ENCODE results near the gene WASF3.

Gene WASF3

GRCh38 chr13:26680123-26680450 lies 122.6 kb downstream of the WASF3 start:
- no peaks in the 10 kb centered on the region for H3K79me2 ChIP-seq (ENCODE audit: insufficient read depth, low read length)
- no peaks in the 10 kb centered on the region for H3K4me1 ChIP-seq (ENCODE audit: insufficient read depth, low read length)
- H3K9me3 ChIP-seq (ENCODE audit: insufficient read depth, low read length, severe bottlenecking), result no peaks in the 10 kb centered on the region
- H3K4me3 ChIP-seq (ENCODE audit: low read depth in 1 of 2, low read length in 2 of 2), result no peak overlapping the region
- H3K9ac ChIP-seq (ENCODE audit: low read depth, low read length), result no peak overlapping the region
- TF ChIP-seq CTCF (IDR thresholded peaks at IDR 0.05; ENCODE audit: borderline replicate concordance, extremely low read depth, low read length, poor library complexity, severe bottlenecking) (no peak), EZH2 (IDR thresholded peaks at IDR 0.05; ENCODE audit: borderline replicate concordance, low read depth, low read length, severe bottlenecking) (no peak)
- ATAC-seq (ENCODE audit: insufficient read depth, low read depth) (no peak), DNase-seq (no peak)
- H2AFZ ChIP-seq (ENCODE audit: low read depth, low read length), result no peak overlapping the region
- H3K4me2 ChIP-seq (ENCODE audit: insufficient read depth, low read length), result no peak overlapping the region
- no peaks in the 10 kb centered on the region for H3K36me3 ChIP-seq (ENCODE audit: insufficient read depth, low read length)
- H3K27ac ChIP-seq (ENCODE audit: low read length), result no peak overlapping the region
- H3K27me3 ChIP-seq (ENCODE audit: insufficient read depth, low read length, poor library complexity), result peaks cover 5% of the 10 kb centered on the region
- H4K20me1 ChIP-seq (ENCODE audit: insufficient read depth, low read length), result no peaks in the 10 kb centered on the region

GRCh38 chr13:26680572-26680971 lies 123.1 kb downstream of the WASF3 start:
- H2AFZ ChIP-seq (ENCODE audit: low read depth, low read length), result no peak overlapping the region
- no peak for TF ChIP-seq EZH2 (IDR thresholded peaks at IDR 0.05; ENCODE audit: borderline replicate concordance, low read depth, low read length, severe bottlenecking)
- no peak for TF ChIP-seq CTCF (IDR thresholded peaks at IDR 0.05; ENCODE audit: borderline replicate concordance, extremely low read depth, low read length, poor library complexity, severe bottlenecking)
- H3K27me3 ChIP-seq (ENCODE audit: insufficient read depth, low read length, poor library complexity), result peaks cover 7% of the 10 kb centered on the region
- no peak for DNase-seq
- H3K4me2 ChIP-seq (ENCODE audit: insufficient read depth, low read length), result no peak overlapping the region
- H3K36me3 ChIP-seq (ENCODE audit: insufficient read depth, low read length), result no peaks in the 10 kb centered on the region
- H3K27ac ChIP-seq (ENCODE audit: low read length), result no peak overlapping the region
- no peaks in the 10 kb centered on the region for H3K79me2 ChIP-seq (ENCODE audit: insufficient read depth, low read length)
- H3K4me3 ChIP-seq (ENCODE audit: low read depth in 1 of 2, low read length in 2 of 2), result no peak overlapping the region
- H4K20me1 ChIP-seq (ENCODE audit: insufficient read depth, low read length), result no peaks in the 10 kb centered on the region
- no peak overlapping the region for H3K9ac ChIP-seq (ENCODE audit: low read depth, low read length)
- no peak for ATAC-seq (ENCODE audit: insufficient read depth, low read depth)
- H3K9me3 ChIP-seq (ENCODE audit: insufficient read depth, low read length, severe bottlenecking), result no peaks in the 10 kb centered on the region
- no peaks in the 10 kb centered on the region for H3K4me1 ChIP-seq (ENCODE audit: insufficient read depth, low read length)

DNA sequence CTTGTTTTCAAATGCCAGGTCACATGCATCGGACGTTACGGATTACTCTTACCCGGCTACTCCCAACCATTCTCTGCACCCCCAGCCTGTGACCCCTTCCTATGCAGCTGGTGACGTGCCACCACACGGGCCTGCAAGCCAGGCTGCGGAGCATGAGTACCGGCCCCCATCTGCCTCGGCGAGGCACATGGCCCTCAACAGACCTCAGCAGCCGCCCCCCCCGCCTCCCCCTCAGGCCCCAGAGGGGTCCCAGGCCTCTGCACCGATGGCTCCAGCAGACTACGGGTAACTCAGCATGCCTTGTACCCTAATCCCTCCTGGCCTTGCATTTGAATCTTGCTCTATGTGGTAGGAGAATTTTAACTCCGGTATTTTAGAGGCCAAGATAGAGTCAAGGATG lies 123.6 kb downstream of the WASF3 start:
- Histone ChIP-seq H3K4me3 (ENCODE audit: low read depth in 1 of 2, low read length in 2 of 2) (no peak overlapping the region), H3K4me1 (ENCODE audit: insufficient read depth, low read length) (no peaks in the 10 kb centered on the region), H3K4me2 (ENCODE audit: insufficient read depth, low read length) (no peak overlapping the region), H3K36me3 (ENCODE audit: insufficient read depth, low read length) (no peaks in the 10 kb centered on the region), H3K27me3 (ENCODE audit: insufficient read depth, low read length, poor library complexity) (peaks cover 7% of the 10 kb centered on the region), H3K9me3 (ENCODE audit: insufficient read depth, low read length, severe bottlenecking) (no peaks in the 10 kb centered on the region), H3K27ac (ENCODE audit: low read length) (no peak overlapping the region), H2AFZ (ENCODE audit: low read depth, low read length) (no peak overlapping the region), H4K20me1 (ENCODE audit: insufficient read depth, low read length) (no peaks in the 10 kb centered on the region), H3K79me2 (ENCODE audit: insufficient read depth, low read length) (no peaks in the 10 kb centered on the region), H3K9ac (ENCODE audit: low read depth, low read length) (no peak overlapping the region)
- no peak for ATAC-seq (ENCODE audit: insufficient read depth, low read depth)
- no peak for TF ChIP-seq CTCF (IDR thresholded peaks at IDR 0.05; ENCODE audit: borderline replicate concordance, extremely low read depth, low read length, poor library complexity, severe bottlenecking)
- TF ChIP-seq EZH2 (IDR thresholded peaks at IDR 0.05; ENCODE audit: borderline replicate concordance, low read depth, low read length, severe bottlenecking), result no peak
- no peak for DNase-seq

- no peaks in the 10 kb centered on the region for H3K4me1 ChIP-seq (ENCODE audit: insufficient read depth, low read length)
Observed at GRCh38 chr13:26682606-26683005, 125.1 kb downstream of the WASF3 start.

More at GRCh38 chr13:26682606-26683005, 125.1 kb downstream of the WASF3 start:
- Histone ChIP-seq H2AFZ (ENCODE audit: low read depth, low read length) (no peak overlapping the region), H3K27ac (ENCODE audit: low read length) (no peak overlapping the region), H3K9me3 (ENCODE audit: insufficient read depth, low read length, severe bottlenecking) (no peaks in the 10 kb centered on the region), H3K9ac (ENCODE audit: low read depth, low read length) (no peak overlapping the region), H4K20me1 (ENCODE audit: insufficient read depth, low read length) (no peaks in the 10 kb centered on the region), H3K36me3 (ENCODE audit: insufficient read depth, low read length) (no peaks in the 10 kb centered on the region), H3K27me3 (ENCODE audit: insufficient read depth, low read length, poor library complexity) (peaks cover 3% of the 10 kb centered on the region), H3K79me2 (ENCODE audit: insufficient read depth, low read length) (no peaks in the 10 kb centered on the region), H3K4me3 (ENCODE audit: low read depth in 1 of 2, low read length in 2 of 2) (no peak overlapping the region), H3K4me2 (ENCODE audit: insufficient read depth, low read length) (no peak overlapping the region)
- TF ChIP-seq CTCF (IDR thresholded peaks at IDR 0.05; ENCODE audit: borderline replicate concordance, extremely low read depth, low read length, poor library complexity, severe bottlenecking) (no peak), EZH2 (IDR thresholded peaks at IDR 0.05; ENCODE audit: borderline replicate concordance, low read depth, low read length, severe bottlenecking) (no peak)
- ATAC-seq (ENCODE audit: insufficient read depth, low read depth), result no peak
- no peak for DNase-seq

All from DND-41 (cell line).